ENCODE data around the gene GRAMD1C. TPM values are rescaled to one million over a fixed set of nuclear protein-coding genes. Genes with fewer than 3 reads are reported as not detected.

GRAMD1C gene
- polyA plus RNA-seq, 4 donors = 5.5 to 27.4 (median 22.8) TPM

DNA sequence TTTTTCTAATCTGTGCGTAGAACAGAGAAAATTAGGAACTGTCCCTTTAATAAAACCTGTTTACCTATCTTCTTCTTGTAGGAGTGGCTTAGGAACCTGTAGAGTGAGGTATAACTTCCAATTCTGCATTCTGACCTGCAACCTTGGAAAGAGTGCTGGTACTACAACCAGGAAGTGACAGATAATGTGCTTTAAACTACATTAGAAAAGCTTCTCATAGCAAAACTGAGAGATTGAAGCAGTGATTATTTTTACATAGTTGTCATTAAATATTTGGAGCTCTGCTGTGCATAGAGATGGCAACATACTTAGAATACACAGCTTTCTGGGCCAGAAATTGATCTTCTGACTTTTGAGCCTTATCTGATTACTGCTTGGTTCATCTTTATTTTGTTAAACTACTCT lies 58.8 kb downstream of the GRAMD1C start:
- Histone ChIP-seq H3K27me3 (ENCODE audit: control insufficient read depth in 3 of 3, insufficient read depth in 3 of 3, low read length in 3 of 3) (no peaks in the 10 kb centered on the region), H3K36me3 (ENCODE audit: control insufficient read depth in 3 of 3, insufficient read depth in 2 of 3, low read depth in 1 of 3, low read length in 3 of 3) (no peaks in the 10 kb centered on the region), H3K27ac (ENCODE audit: low read depth in 1 of 3, low read length in 2 of 3) (peak overlapping the region; percentile 24 to 80 (median 71)), H3K4me1 (ENCODE audit: control insufficient read depth in 3 of 3, insufficient read depth in 2 of 3, low read depth in 1 of 3, low read length in 2 of 3) (no peaks in the 10 kb centered on the region), H3K4me3 (ENCODE audit: low read depth in 1 of 3, low read length in 3 of 3) (peak overlapping the region in 2 of 3 donors; percentile 27 to 50), H3K9me3 (ENCODE audit: control insufficient read depth in 2 of 2, insufficient read depth in 1 of 2, low read depth in 1 of 2, low read length in 1 of 2) (no peaks in the 10 kb centered on the region)
- DNase-seq = peak; percentile 71 to 89
- 5 to 46% (median 21%) methylated on average over 1 of the region's 1 CpG for WGBS, 3 donors
- peak; percentile 90 for FAIRE-seq

GRCh38 chr3:113898892-113899291 lies 60.3 kb downstream of the GRAMD1C start:
- DNase-seq = no peak
- FAIRE-seq = no peak
- 77 to 92% (median 90%) methylated on average over 2 of the region's 2 CpGs for WGBS, 3 donors
- peak overlapping the region in 1 of 3 donors; percentile 19 for H3K4me3 ChIP-seq (ENCODE audit: low read depth in 1 of 3, low read length in 3 of 3)
- H3K4me1 ChIP-seq (ENCODE audit: control insufficient read depth in 3 of 3, insufficient read depth in 2 of 3, low read depth in 1 of 3, low read length in 2 of 3) = no peaks in the 10 kb centered on the region
- H3K27ac ChIP-seq (ENCODE audit: low read depth in 1 of 3, low read length in 2 of 3) = no peak overlapping the region
- H3K36me3 ChIP-seq (ENCODE audit: control insufficient read depth in 3 of 3, insufficient read depth in 2 of 3, low read depth in 1 of 3, low read length in 3 of 3) = peaks cover 0 to 2% (median 0%) of the 10 kb centered on the region in 3 donors
- H3K27me3 ChIP-seq (ENCODE audit: control insufficient read depth in 3 of 3, insufficient read depth in 3 of 3, low read length in 3 of 3) = no peaks in the 10 kb centered on the region
- H3K9me3 ChIP-seq (ENCODE audit: control insufficient read depth in 2 of 2, insufficient read depth in 1 of 2, low read depth in 1 of 2, low read length in 1 of 2) = no peaks in the 10 kb centered on the region

DNA sequence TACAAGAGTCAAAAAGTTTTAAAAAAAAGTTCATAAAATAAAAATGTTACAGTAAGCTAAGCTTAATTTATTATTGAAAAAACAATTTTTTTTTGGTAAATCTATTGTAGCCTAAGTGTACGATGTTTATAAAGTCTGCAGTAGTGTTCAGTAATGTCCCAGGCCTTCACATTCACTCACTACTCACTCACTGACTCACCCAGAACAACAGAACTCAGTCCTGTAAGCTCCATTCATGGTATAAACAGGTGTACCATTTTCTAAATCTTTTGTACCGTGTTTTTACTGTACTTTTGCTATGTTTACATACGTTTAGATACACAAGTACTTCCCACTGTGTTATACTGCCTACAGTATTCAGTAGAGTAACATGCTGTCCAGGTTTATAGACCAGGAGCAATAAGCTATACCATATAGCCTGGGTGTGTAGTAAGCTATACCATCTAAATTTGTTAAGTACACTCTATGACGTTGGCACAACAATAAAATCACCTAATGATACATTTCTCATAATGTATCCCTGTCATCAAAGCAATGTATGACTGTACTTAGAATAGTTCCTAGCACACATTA lies 68.1 kb downstream of the GRAMD1C start:
- no peak for DNase-seq
- H3K27ac ChIP-seq (ENCODE audit: low read depth in 1 of 3, low read length in 2 of 3) = no peak overlapping the region
- 85 to 87% (median 87%) methylated on average over 4 of the region's 4 CpGs for WGBS, 3 donors
- H3K9me3 ChIP-seq (ENCODE audit: control insufficient read depth in 2 of 2, insufficient read depth in 1 of 2, low read depth in 1 of 2, low read length in 1 of 2) = peaks cover 0 to 12% of the 10 kb centered on the region in 2 donors
- no peaks in the 10 kb centered on the region for H3K4me1 ChIP-seq (ENCODE audit: control insufficient read depth in 3 of 3, insufficient read depth in 2 of 3, low read depth in 1 of 3, low read length in 2 of 3)
- no peaks in the 10 kb centered on the region for H3K27me3 ChIP-seq (ENCODE audit: control insufficient read depth in 3 of 3, insufficient read depth in 3 of 3, low read length in 3 of 3)
- peaks cover 0 to 3% (median 2%) of the 10 kb centered on the region in 3 donors for H3K36me3 ChIP-seq (ENCODE audit: control insufficient read depth in 3 of 3, insufficient read depth in 2 of 3, low read depth in 1 of 3, low read length in 3 of 3)
- FAIRE-seq = no peak
- no peak overlapping the region for H3K4me3 ChIP-seq (ENCODE audit: low read depth in 1 of 3, low read length in 3 of 3)

GRCh38 chr3:113908133-113908532 lies 69.5 kb downstream of the GRAMD1C start:
- DNase-seq (no peak), FAIRE-seq (no peak)
- H3K4me1 ChIP-seq (ENCODE audit: control insufficient read depth in 3 of 3, insufficient read depth in 2 of 3, low read depth in 1 of 3, low read length in 2 of 3) = no peaks in the 10 kb centered on the region

GRCh38 chr3:113910966-113911365 lies 72.4 kb downstream of the GRAMD1C start:
- no peaks in the 10 kb centered on the region for H3K9me3 ChIP-seq (ENCODE audit: control insufficient read depth in 2 of 2, insufficient read depth in 1 of 2, low read depth in 1 of 2, low read length in 1 of 2)
- no peak overlapping the region for H3K27ac ChIP-seq (ENCODE audit: low read depth in 1 of 3, low read length in 2 of 3)
- no peaks in the 10 kb centered on the region for H3K36me3 ChIP-seq (ENCODE audit: control insufficient read depth in 3 of 3, insufficient read depth in 2 of 3, low read depth in 1 of 3, low read length in 3 of 3)
- H3K4me1 ChIP-seq (ENCODE audit: control insufficient read depth in 3 of 3, insufficient read depth in 2 of 3, low read depth in 1 of 3, low read length in 2 of 3) = no peaks in the 10 kb centered on the region
- DNase-seq (no peak), FAIRE-seq (no peak)
- H3K27me3 ChIP-seq (ENCODE audit: control insufficient read depth in 3 of 3, insufficient read depth in 3 of 3, low read length in 3 of 3) = no peaks in the 10 kb centered on the region
- no peak overlapping the region for H3K4me3 ChIP-seq (ENCODE audit: low read depth in 1 of 3, low read length in 3 of 3)
- 33 to 56% (median 35%) methylated on average over 5 of the region's 5 CpGs for WGBS, 3 donors

More at GRCh38 chr3:113908133-113908532, 69.5 kb downstream of the GRAMD1C start:
- H3K9me3 ChIP-seq (ENCODE audit: control insufficient read depth in 2 of 2, insufficient read depth in 1 of 2, low read depth in 1 of 2, low read length in 1 of 2) = peaks cover 0 to 12% of the 10 kb centered on the region in 2 donors
- no peak overlapping the region for H3K27ac ChIP-seq (ENCODE audit: low read depth in 1 of 3, low read length in 2 of 3)
- H3K27me3 ChIP-seq (ENCODE audit: control insufficient read depth in 3 of 3, insufficient read depth in 3 of 3, low read length in 3 of 3) = no peaks in the 10 kb centered on the region
- no peak overlapping the region for H3K4me3 ChIP-seq (ENCODE audit: low read depth in 1 of 3, low read length in 3 of 3)
- H3K36me3 ChIP-seq (ENCODE audit: control insufficient read depth in 3 of 3, insufficient read depth in 2 of 3, low read depth in 1 of 3, low read length in 3 of 3) = peaks cover 0 to 3% (median 2%) of the 10 kb centered on the region in 3 donors

GRCh38 chr3:113912552-113913236 lies 74.1 kb downstream of the GRAMD1C start:
- peak overlapping the region in 1 of 3 donors; percentile 28 for H3K27ac ChIP-seq (ENCODE audit: low read depth in 1 of 3, low read length in 2 of 3)
- no peak overlapping the region for H3K4me3 ChIP-seq (ENCODE audit: low read depth in 1 of 3, low read length in 3 of 3)
- H3K4me1 ChIP-seq (ENCODE audit: control insufficient read depth in 3 of 3, insufficient read depth in 2 of 3, low read depth in 1 of 3, low read length in 2 of 3) = no peaks in the 10 kb centered on the region
- no peaks in the 10 kb centered on the region for H3K27me3 ChIP-seq (ENCODE audit: control insufficient read depth in 3 of 3, insufficient read depth in 3 of 3, low read length in 3 of 3)
- H3K36me3 ChIP-seq (ENCODE audit: control insufficient read depth in 3 of 3, insufficient read depth in 2 of 3, low read depth in 1 of 3, low read length in 3 of 3) = no peaks in the 10 kb centered on the region
- H3K9me3 ChIP-seq (ENCODE audit: control insufficient read depth in 2 of 2, insufficient read depth in 1 of 2, low read depth in 1 of 2, low read length in 1 of 2) = no peaks in the 10 kb centered on the region
- DNase-seq = peak; percentile 78 to 80
- 61 to 62% (median 61%) methylated on average over 3 of the region's 3 CpGs for WGBS, 3 donors
- FAIRE-seq = peak; percentile 39

- Histone ChIP-seq H3K4me3 (ENCODE audit: low read depth in 1 of 3, low read length in 3 of 3) (no peak overlapping the region), H3K4me1 (ENCODE audit: control insufficient read depth in 3 of 3, insufficient read depth in 2 of 3, low read depth in 1 of 3, low read length in 2 of 3) (no peaks in the 10 kb centered on the region), H3K27me3 (ENCODE audit: control insufficient read depth in 3 of 3, insufficient read depth in 3 of 3, low read length in 3 of 3) (no peaks in the 10 kb centered on the region), H3K36me3 (ENCODE audit: control insufficient read depth in 3 of 3, insufficient read depth in 2 of 3, low read depth in 1 of 3, low read length in 3 of 3) (no peaks in the 10 kb centered on the region), H3K27ac (ENCODE audit: low read depth in 1 of 3, low read length in 2 of 3) (no peak overlapping the region), H3K9me3 (ENCODE audit: control insufficient read depth in 2 of 2, insufficient read depth in 1 of 2, low read depth in 1 of 2, low read length in 1 of 2) (no peaks in the 10 kb centered on the region)
- FAIRE-seq = no peak
- 49 to 55% (median 55%) methylated on average over 2 of the region's 2 CpGs for WGBS, 3 donors
- DNase-seq = no peak
Observed at GRCh38 chr3:113914646-113915045, 76.1 kb downstream of the GRAMD1C start.

DNA sequence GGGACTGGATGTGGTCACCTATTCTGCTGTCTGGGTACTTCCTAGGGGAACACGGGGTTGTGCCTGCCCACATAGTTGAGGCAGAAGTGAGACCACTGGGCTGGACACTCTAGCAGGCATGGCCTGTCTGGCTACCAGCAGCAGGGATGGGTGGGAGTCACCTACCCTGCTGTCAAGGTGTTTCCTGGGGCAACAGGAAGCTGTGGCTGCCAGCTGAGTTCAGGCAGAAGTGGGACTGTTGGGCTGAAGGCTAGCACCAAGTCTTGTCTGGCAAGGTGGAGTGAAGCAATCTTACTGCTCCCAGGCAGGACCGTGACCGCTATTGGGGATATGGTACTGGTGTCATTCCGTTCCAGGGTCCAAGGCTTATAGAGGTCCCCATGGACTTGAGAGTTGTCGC lies 89.0 kb downstream of the GRAMD1C start:
- FAIRE-seq (no peak), DNase-seq (no peak)
- Histone ChIP-seq H3K27me3 (ENCODE audit: control insufficient read depth in 3 of 3, insufficient read depth in 3 of 3, low read length in 3 of 3) (no peaks in the 10 kb centered on the region), H3K9me3 (ENCODE audit: control insufficient read depth in 2 of 2, insufficient read depth in 1 of 2, low read depth in 1 of 2, low read length in 1 of 2) (peaks cover 0 to 4% of the 10 kb centered on the region in 2 donors), H3K36me3 (ENCODE audit: control insufficient read depth in 3 of 3, insufficient read depth in 2 of 3, low read depth in 1 of 3, low read length in 3 of 3) (peaks cover 0 to 3% (median 3%) of the 10 kb centered on the region in 3 donors), H3K27ac (ENCODE audit: low read depth in 1 of 3, low read length in 2 of 3) (no peak overlapping the region), H3K4me1 (ENCODE audit: control insufficient read depth in 3 of 3, insufficient read depth in 2 of 3, low read depth in 1 of 3, low read length in 2 of 3) (no peaks in the 10 kb centered on the region), H3K4me3 (ENCODE audit: low read depth in 1 of 3, low read length in 3 of 3) (no peak overlapping the region)
- WGBS, 3 donors = 74 to 92% (median 87%) methylated on average over 5 of the region's 5 CpGs

Measured in small intestine (tissue), 7 donors.